ENCODE data around the gene SLC25A47. TPM values are rescaled to one million over a fixed set of nuclear protein-coding genes. Genes with fewer than 3 reads are reported as not detected.

The SLC25A47 gene
- total and polyA plus RNA-seq, 2 experiments from 2014 or later, result 0.09 TPM; not detected in 1

GRCh38 chr14:100328495-100329163, 5.5 kb downstream of the SLC25A47 start:
- H3K9me3 ChIP-seq (ENCODE audit: low read depth), result no peaks in the 10 kb centered on the region
- DNase-seq (ENCODE audit: low read depth in 1 of 2, low spot score in 1 of 2), result no peak
- no peaks in the 10 kb centered on the region for H3K36me3 ChIP-seq
- no peaks in the 10 kb centered on the region for H3K4me1 ChIP-seq (ENCODE audit: low read depth)
- H3K4me3 ChIP-seq, result no peak overlapping the region
- no peak overlapping the region for H3K27ac ChIP-seq
- no peak for TF ChIP-seq CTCF (IDR thresholded peaks at IDR 0.05; ENCODE audit: low read depth, low read length)
- H3K27me3 ChIP-seq, result no peaks in the 10 kb centered on the region

GRCh38 chr14:100329233-100330006, 6.3 kb downstream of the SLC25A47 start:
- Histone ChIP-seq H3K9me3 (ENCODE audit: low read depth) (no peaks in the 10 kb centered on the region), H3K27ac (no peak overlapping the region), H3K27me3 (no peaks in the 10 kb centered on the region), H3K4me1 (ENCODE audit: low read depth) (no peaks in the 10 kb centered on the region), H3K36me3 (no peaks in the 10 kb centered on the region), H3K4me3 (no peak overlapping the region)
- DNase-seq (ENCODE audit: low read depth in 1 of 2, low spot score in 1 of 2), result no peak
- no peak for TF ChIP-seq CTCF (IDR thresholded peaks at IDR 0.05; ENCODE audit: low read depth, low read length)

- DNase-seq (ENCODE audit: low read depth in 1 of 2, low spot score in 1 of 2), result no peak
- H3K4me3 ChIP-seq, result no peak overlapping the region
- H3K36me3 ChIP-seq, result no peaks in the 10 kb centered on the region
- no peaks in the 10 kb centered on the region for H3K9me3 ChIP-seq (ENCODE audit: low read depth)
- H3K27ac ChIP-seq, result no peak overlapping the region
- no peak for TF ChIP-seq CTCF (IDR thresholded peaks at IDR 0.05; ENCODE audit: low read depth, low read length)
- no peaks in the 10 kb centered on the region for H3K27me3 ChIP-seq
- H3K4me1 ChIP-seq (ENCODE audit: low read depth), result no peaks in the 10 kb centered on the region
Measured at GRCh38 chr14:100330007-100330344, 6.8 kb downstream of the SLC25A47 start.

- H3K9me3 ChIP-seq (ENCODE audit: low read depth), result no peaks in the 10 kb centered on the region
- TF ChIP-seq CTCF (IDR thresholded peaks at IDR 0.05; ENCODE audit: low read depth, low read length), result no peak
- H3K4me1 ChIP-seq (ENCODE audit: low read depth), result no peaks in the 10 kb centered on the region
- no peak overlapping the region for H3K27ac ChIP-seq
- H3K36me3 ChIP-seq, result no peaks in the 10 kb centered on the region
- H3K4me3 ChIP-seq, result no peak overlapping the region
- H3K27me3 ChIP-seq, result no peaks in the 10 kb centered on the region
- no peak for DNase-seq (ENCODE audit: low read depth in 1 of 2, low spot score in 1 of 2)
Measured at GRCh38 chr14:100330388-100330931, 7.3 kb downstream of the SLC25A47 start.

GRCh38 chr14:100332071-100332639, 9.0 kb downstream of the SLC25A47 start:
- H3K4me1 ChIP-seq (ENCODE audit: low read depth), result no peaks in the 10 kb centered on the region
- no peaks in the 10 kb centered on the region for H3K27me3 ChIP-seq
- no peaks in the 10 kb centered on the region for H3K36me3 ChIP-seq
- no peak for DNase-seq (ENCODE audit: low read depth in 1 of 2, low spot score in 1 of 2)
- H3K27ac ChIP-seq, result no peak overlapping the region
- no peaks in the 10 kb centered on the region for H3K9me3 ChIP-seq (ENCODE audit: low read depth)
- no peak for TF ChIP-seq CTCF (IDR thresholded peaks at IDR 0.05; ENCODE audit: low read depth, low read length)
- no peak overlapping the region for H3K4me3 ChIP-seq
